ENCODE data around the gene TUBE1.
A peak's percentile ranks its signal among the peaks of the same experiment; 100 is the strongest.
"Not testable (repeated sequence)": the region's sequence is repeated elsewhere in the genome, so short reads cannot be mapped to it uniquely, and the experiment has no call there.

TUBE1 gene

GRCh38 chr6:112061605-112062004 lies 25.7 kb downstream of the TUBE1 start:
- DNase-seq = no peak

- DNase-seq = no peak
Observed at GRCh38 chr6:112058243-112059032, 28.8 kb downstream of the TUBE1 start.

GRCh38 chr6:112054555-112055190 lies 32.6 kb downstream of the TUBE1 start:
- no peak for DNase-seq

GRCh38 chr6:112054001-112054400 lies 33.3 kb downstream of the TUBE1 start, which contains the start of gene CCN6:
Gene CCN6, plus strand, starts transcription at chr6:112054104. Its CDS starts 254 bp downstream, at chr6:112054358.
- no peak for DNase-seq

- not testable (repeated sequence) for DNase-seq
Observed at GRCh38 chr6:112051251-112051740, 36.0 kb downstream of the TUBE1 start.

- no peak for DNase-seq
Observed at GRCh38 chr6:112050429-112050828, 36.9 kb downstream of the TUBE1 start.

- DNase-seq = no peak
Observed at GRCh38 chr6:112049996-112050395, 37.3 kb downstream of the TUBE1 start.

- no peak for DNase-seq
Observed at GRCh38 chr6:112049026-112049799, 38.1 kb downstream of the TUBE1 start.

GRCh38 chr6:112047523-112047922 lies 39.8 kb downstream of the TUBE1 start:
- not testable (repeated sequence) for DNase-seq

GRCh38 chr6:112044856-112045255 lies 42.4 kb downstream of the TUBE1 start:
- DNase-seq = no peak

GRCh38 chr6:112044196-112044595 lies 43.1 kb downstream of the TUBE1 start:
- DNase-seq = no peak

- peak; percentile 77 for DNase-seq
Observed at GRCh38 chr6:112043032-112044007, 44.0 kb downstream of the TUBE1 start.

- DNase-seq = no peak
Observed at GRCh38 chr6:112041535-112041934, 45.7 kb downstream of the TUBE1 start.

GRCh38 chr6:112040956-112041355 lies 46.3 kb downstream of the TUBE1 start:
- peak; percentile 21 for DNase-seq

GRCh38 chr6:112039431-112039770 lies 47.9 kb downstream of the TUBE1 start:
- no peak for DNase-seq

GRCh38 chr6:112038756-112039430 lies 48.4 kb downstream of the TUBE1 start:
- no peak for DNase-seq

GRCh38 chr6:112038268-112038667 lies 49.0 kb downstream of the TUBE1 start:
- DNase-seq = no peak

- peak; percentile 74 for DNase-seq
Observed at GRCh38 chr6:112037783-112038216, 49.5 kb downstream of the TUBE1 start.

GRCh38 chr6:112036088-112036637 lies 51.1 kb downstream of the TUBE1 start:
- DNase-seq = no peak

GRCh38 chr6:112034616-112034995 lies 52.7 kb downstream of the TUBE1 start:
- no peak for DNase-seq
